ENCODE results near the gene AKAP9. TPM values are rescaled to one million over a fixed set of nuclear protein-coding genes. Genes with fewer than 3 reads are reported as not detected.
"Not testable (repeated sequence)": the region's sequence is repeated elsewhere in the genome, so short reads cannot be mapped to it uniquely, and the experiment has no call there.

The AKAP9 gene
- total RNA-seq, 1 experiment from 2014 or later, result 28.7 TPM

DNA sequence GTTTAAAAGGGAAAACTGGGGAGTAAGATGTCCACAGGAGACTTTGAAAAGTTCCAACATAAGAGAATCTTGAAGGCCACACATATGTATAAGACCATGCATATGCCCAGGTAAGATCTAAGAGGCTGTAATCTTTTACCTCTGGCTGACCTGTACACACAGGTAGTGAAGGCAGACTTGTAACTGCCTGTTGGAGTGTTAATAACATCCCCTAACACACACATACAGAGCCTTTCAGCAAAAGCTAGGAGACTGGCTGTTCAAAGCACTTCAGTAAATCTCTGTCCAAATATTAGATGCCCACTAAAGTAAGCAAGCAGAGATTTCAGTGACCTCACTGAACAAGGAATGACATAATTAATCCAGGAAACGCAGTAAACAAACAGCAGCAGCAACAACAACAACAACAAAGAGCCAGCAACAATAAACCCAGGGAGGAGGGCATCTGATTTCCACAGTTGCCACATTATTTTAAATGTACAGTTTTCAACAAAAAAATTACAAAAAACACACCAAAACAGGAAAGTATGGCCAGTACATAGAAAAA, 178.6 kb downstream of the AKAP9 start:
- peaks cover 44% of the 10 kb centered on the region for H3K36me3 ChIP-seq
- no peaks in the 10 kb centered on the region for H3K9me3 ChIP-seq (replicated peaks)
- no peaks in the 10 kb centered on the region for H3K4me1 ChIP-seq (replicated peaks)
- no peak overlapping the region for H3K27ac ChIP-seq
- no peaks in the 10 kb centered on the region for H3K27me3 ChIP-seq (replicated peaks)
- no peak for DNase-seq (ENCODE audit: low read depth in 1 of 2, low spot score in 2 of 2)
- no peak overlapping the region for H3K4me3 ChIP-seq

DNA sequence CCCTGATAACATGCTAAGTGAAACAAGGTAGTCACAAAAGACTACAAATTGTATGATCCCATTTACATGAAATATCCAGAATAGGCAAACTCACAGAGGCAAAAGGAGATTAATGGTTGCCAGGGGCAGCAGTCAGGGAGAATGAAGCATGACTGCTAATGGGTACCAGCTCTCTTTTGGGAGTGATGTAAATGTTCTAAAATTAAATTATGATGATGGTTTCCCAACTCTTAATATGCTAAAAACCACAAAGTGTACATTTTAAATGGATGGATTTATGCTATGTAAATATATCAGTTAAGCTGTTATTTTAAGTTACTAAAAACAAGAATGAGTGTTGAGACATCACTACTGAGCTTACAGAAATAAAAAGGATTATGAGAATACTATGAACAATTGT, 181.0 kb downstream of the AKAP9 start:
- no peaks in the 10 kb centered on the region for H3K4me1 ChIP-seq (replicated peaks)
- no peaks in the 10 kb centered on the region for H3K9me3 ChIP-seq (replicated peaks)
- H3K4me3 ChIP-seq, result no peak overlapping the region
- DNase-seq (ENCODE audit: low read depth in 1 of 2, low spot score in 2 of 2), result no peak
- H3K27me3 ChIP-seq (replicated peaks), result no peaks in the 10 kb centered on the region
- H3K27ac ChIP-seq, result no peak overlapping the region
- H3K36me3 ChIP-seq, result peaks cover 51% of the 10 kb centered on the region

DNA sequence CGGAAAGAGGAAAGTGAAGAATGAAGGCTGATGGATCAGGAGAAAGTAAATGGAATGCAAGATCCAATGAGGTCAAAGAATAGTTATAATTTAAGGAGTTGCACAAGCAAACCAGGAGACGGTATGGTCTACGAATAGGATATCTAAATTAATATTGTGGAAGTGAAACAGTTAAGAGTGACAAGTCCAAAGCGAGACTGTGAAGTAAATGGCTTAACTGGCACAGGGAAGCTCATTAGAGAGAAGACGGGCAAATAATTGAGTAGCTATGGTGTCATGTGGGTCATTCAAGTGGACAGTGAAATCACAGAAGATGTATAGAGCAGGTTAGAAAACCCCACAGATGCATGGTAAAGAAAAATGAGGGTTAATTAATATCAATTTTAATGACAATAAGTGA, 190.4 kb downstream of the AKAP9 start:
- no peak for DNase-seq (ENCODE audit: low read depth in 1 of 2, low spot score in 2 of 2)
- H3K27me3 ChIP-seq (replicated peaks), result no peaks in the 10 kb centered on the region
- H3K36me3 ChIP-seq, result peaks cover 49% of the 10 kb centered on the region
- 0 out of 2 replicates have a peak, but pooled peaks cover 7% of the 10 kb centered on the region for H3K4me1 ChIP-seq (replicated peaks)
- H3K4me3 ChIP-seq, result no peak overlapping the region
- H3K9me3 ChIP-seq (replicated peaks), result no peaks in the 10 kb centered on the region
- H3K27ac ChIP-seq, result no peak overlapping the region

DNA sequence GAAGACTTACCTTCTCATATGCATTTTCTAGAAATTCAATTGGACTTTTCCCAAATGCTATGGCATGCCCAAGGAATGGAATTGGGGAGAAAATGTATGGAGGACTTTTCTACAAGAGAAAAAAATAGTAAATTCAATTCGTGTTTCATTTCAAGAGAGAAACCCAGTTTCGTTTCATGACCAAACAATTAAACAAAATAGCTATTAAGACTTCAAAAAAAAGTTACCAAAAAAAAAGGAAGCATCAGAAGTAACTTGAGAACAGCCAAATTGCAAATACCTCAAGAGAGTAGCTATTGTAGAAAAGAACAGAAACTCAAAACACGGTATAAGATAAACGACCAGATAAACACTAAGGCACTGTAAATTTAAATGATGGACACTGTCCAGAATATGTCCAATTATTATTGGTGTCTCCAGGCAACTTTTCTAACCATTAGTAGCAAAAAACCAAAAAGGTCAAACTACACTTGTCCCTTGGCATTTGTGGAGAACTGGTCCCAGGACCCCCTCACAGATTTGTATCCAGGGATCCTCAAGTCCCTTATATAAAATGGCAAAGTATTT, 191.2 kb downstream of the AKAP9 start:
- Histone ChIP-seq H3K27ac (no peak overlapping the region), H3K27me3 (replicated peaks) (no peaks in the 10 kb centered on the region), H3K4me1 (replicated peaks) (0 out of 2 replicates have a peak, but pooled peaks cover 7% of the 10 kb centered on the region), H3K4me3 (no peak overlapping the region), H3K9me3 (replicated peaks) (no peaks in the 10 kb centered on the region), H3K36me3 (peaks cover 42% of the 10 kb centered on the region)
- DNase-seq (ENCODE audit: low read depth in 1 of 2, low spot score in 2 of 2), result no peak

DNA sequence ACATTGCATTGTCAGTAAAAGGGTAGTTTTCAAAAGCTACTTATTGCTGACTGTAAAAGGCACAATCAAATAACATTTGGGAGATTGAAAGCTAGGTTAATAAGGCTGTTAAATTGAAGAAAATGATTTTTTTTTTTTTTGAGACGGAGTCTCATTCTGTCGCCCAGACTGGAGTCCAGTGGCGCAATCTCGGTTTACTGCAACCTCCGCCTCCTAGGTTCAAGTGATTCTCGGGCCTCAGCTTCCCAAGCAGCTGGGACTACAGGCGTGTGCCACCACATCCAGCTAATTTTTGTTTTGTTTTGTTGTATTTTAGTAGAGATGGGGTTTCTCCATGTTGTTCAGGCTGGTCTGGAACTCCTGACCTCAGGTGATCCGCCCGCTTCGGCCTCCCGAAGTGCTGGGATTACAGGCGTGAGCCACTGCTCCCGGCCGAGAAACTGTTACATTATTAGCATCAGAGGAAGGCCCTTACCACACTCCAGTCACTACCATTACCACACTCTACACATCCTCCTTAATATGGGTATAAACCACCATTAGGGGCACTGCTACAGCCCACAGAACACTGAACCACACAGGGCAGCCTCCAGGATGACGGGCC, 192.6 kb downstream of the AKAP9 start:
- Histone ChIP-seq H3K27me3 (replicated peaks) (no peaks in the 10 kb centered on the region), H3K4me3 (peak overlapping the region; percentile 79), H3K9me3 (replicated peaks) (no peaks in the 10 kb centered on the region), H3K4me1 (replicated peaks) (0 out of 2 replicates have a peak, but pooled peaks cover 7% of the 10 kb centered on the region), H3K36me3 (peaks cover 28% of the 10 kb centered on the region), H3K27ac (peak overlapping the region; percentile 94)
- no peak for DNase-seq (ENCODE audit: low read depth in 1 of 2, low spot score in 2 of 2)

DNA sequence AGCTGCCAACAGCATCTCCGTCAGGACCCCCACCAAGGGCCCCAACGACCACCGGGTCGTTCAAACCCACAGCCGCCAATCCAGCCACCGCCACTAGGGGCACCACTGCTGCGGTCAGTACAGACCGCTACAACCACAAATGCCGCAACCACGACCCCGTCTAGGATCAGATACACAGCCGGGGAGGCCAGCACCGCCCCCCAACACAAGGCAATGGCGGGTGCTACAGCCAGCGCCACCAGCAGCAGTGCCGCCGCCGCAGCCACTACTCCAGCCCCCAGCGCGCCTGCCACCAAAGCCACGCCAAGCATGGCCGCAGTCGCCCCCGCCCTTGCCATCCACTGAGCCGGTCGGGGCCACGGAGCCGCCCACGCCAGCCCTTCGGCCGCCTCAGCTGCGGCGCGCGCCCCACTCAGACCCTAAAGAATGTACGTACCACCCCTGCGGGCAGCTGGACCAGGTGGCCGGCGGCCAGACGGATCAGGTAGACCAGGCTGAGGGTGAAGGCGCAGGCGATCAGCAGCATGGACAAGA, 193.1 kb downstream of the AKAP9 start:
- DNase-seq (ENCODE audit: low read depth in 1 of 2, low spot score in 2 of 2), result peak; percentile 69 to 86
- Histone ChIP-seq H3K27me3 (replicated peaks) (no peaks in the 10 kb centered on the region), H3K36me3 (peaks cover 23% of the 10 kb centered on the region), H3K4me1 (replicated peaks) (0 out of 2 replicates have a peak, but pooled peaks cover 7% of the 10 kb centered on the region), H3K27ac (peak overlapping the region; percentile 94), H3K9me3 (replicated peaks) (no peaks in the 10 kb centered on the region), H3K4me3 (peak overlapping the region; percentile 79)

DNA sequence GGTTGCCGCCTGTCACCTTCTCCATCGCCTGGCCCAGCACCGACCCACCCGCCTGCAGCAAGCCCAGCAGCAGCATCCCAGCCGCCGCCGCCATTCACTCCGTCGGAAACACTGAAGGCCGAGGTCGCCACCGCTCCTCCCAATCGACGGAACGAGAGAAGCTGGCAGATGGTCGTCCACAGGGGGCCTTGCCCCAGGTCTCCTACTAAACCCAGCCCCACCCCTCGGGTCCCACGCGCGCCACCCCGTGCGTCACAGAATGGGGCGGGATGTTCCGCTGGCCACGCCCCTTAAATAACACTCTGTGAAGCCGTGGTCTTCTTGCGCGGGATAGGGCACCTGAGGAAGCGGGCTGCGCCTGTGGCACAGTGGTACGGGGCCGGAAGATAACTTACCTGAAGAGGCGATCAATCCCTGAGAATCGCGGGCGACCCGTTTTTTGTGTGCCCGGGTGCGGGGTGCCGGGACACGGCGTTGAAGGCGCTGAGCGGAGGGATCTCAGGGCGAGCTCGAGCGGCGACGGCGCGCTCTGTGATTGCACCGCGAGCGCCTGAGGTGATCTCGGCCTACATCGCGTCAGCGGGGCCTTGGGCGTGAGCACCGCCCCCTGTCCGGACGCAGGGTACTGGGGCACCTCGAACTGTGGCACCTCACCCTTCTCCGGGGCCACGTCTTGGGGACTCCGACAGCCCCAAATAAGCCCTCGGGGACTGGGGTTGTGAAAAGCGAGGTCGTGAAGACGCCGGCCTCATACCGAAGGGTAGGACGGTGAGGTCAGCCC, 193.8 kb downstream of the AKAP9 start, which contains the start of gene CYP51A1:
Gene CYP51A1, minus strand, starts transcription at position 207 of the 781 bp plus-strand sequence. Its CDS starts 113 bp downstream, at position 94.
- Histone ChIP-seq H3K27me3 (replicated peaks) (no peaks in the 10 kb centered on the region), H3K4me1 (replicated peaks) (0 out of 2 replicates have a peak, but pooled peaks cover 7% of the 10 kb centered on the region), H3K4me3 (peak within 1 kb of the TSS; percentile 79), H3K36me3 (peaks cover 22% of the 10 kb centered on the region), H3K9me3 (replicated peaks) (no peaks in the 10 kb centered on the region), H3K27ac (peak within 1 kb of the TSS; percentile 94)
- peak; percentile 92 to 98 for DNase-seq (ENCODE audit: low read depth in 1 of 2, low spot score in 2 of 2)

DNA sequence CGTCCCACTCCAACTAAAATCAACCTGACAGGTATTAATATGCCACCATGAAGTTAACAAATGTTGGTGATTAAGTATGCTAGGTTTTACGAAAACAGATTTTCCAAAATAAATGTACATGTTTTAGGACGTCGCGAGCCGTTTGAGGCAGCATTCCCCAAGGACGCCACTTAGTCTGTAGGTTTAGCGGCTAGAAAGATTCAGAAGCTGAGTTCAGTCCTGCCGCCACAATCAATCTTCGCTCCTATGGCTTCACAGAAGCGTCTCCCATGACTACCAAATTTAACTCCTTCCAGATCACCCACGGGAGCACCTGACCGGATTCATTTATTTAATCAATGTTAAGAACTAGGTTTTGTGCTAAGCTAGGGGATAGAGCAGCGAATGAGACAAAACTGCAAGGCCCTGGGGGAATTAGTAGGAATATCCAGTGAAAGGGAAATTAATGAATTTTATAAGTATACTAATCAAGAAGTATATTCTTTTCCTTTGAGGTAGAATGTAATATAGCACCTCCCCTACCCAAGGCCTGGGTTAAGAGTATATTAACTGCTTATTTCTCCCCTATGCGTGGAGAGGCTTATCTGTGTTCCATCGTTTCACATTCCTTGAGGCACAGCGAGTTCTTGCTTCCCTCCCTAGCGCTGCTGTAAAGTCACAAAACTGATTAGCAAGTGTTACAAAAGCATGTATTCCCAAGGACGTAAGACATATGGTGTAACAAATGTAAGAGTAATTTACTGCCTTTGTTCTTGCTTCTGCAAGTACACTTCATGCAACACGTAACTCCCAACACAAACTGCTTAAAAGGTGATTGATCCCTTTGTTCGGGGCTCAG, 194.6 kb downstream of the AKAP9 start:
- Histone ChIP-seq H3K27ac (peak overlapping the region; percentile 94), H3K4me3 (peak overlapping the region; percentile 79), H3K4me1 (replicated peaks) (0 out of 2 replicates have a peak, but pooled peaks cover 7% of the 10 kb centered on the region), H3K36me3 (peaks cover 15% of the 10 kb centered on the region), H3K27me3 (replicated peaks) (no peaks in the 10 kb centered on the region), H3K9me3 (replicated peaks) (no peaks in the 10 kb centered on the region)
- DNase-seq (ENCODE audit: low read depth in 1 of 2, low spot score in 2 of 2), result no peak

DNA sequence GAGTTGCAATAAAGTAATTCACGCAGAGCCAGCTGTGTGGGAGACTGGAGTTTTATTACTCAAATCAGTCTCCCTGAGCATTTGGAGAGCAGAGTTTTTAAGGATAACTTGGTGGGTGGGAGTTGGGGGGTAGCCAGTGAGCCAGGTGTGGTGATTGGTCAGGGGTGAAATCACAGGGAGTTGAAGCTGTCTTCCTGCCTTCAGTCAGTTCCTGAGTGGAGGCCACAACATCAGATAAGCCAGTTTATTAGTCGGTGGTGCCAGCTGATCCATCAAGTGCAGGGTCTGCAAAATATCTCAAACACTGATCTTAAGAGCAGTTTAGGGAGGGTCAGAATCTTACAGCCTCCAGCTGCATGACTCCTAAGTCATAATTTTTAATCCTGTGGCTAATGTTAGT, 196.9 kb downstream of the AKAP9 start:
- Histone ChIP-seq H3K4me3 (no peak overlapping the region), H3K27me3 (replicated peaks) (no peaks in the 10 kb centered on the region), H3K27ac (no peak overlapping the region), H3K9me3 (replicated peaks) (no peaks in the 10 kb centered on the region), H3K36me3 (peaks cover 6% of the 10 kb centered on the region; the same call in 1 of the 2 replicates), H3K4me1 (replicated peaks) (0 out of 2 replicates have a peak, but pooled peaks cover 7% of the 10 kb centered on the region)
- no peak for DNase-seq (ENCODE audit: low read depth in 1 of 2, low spot score in 2 of 2)

DNA sequence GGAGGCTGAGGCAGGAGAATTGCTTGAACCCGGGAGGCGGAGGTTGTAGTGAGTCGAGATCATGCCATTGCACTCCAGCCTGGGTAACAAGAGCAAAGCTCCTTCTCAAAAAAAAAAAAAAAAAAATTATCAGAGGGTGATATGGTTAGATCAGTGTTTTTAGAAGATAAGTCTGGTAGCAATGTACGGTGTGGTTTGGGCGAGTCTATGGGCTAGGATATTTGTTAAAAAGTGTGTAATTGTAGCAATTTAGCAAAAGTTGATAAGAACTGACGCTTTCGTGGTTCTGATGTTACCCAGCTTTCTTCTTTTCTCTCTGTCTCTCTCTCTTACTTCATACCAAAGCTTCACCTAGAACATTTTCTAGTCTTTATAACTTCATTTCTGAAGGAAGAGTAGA, 200.5 kb downstream of the AKAP9 start:
- Histone ChIP-seq H3K4me1 (replicated peaks) (no peaks in the 10 kb centered on the region), H3K27ac (no peak overlapping the region), H3K9me3 (replicated peaks) (no peaks in the 10 kb centered on the region), H3K27me3 (replicated peaks) (no peaks in the 10 kb centered on the region), H3K4me3 (no peak overlapping the region), H3K36me3 (no peaks in the 10 kb centered on the region)
- DNase-seq (ENCODE audit: low read depth in 1 of 2, low spot score in 2 of 2), result no peak

DNA sequence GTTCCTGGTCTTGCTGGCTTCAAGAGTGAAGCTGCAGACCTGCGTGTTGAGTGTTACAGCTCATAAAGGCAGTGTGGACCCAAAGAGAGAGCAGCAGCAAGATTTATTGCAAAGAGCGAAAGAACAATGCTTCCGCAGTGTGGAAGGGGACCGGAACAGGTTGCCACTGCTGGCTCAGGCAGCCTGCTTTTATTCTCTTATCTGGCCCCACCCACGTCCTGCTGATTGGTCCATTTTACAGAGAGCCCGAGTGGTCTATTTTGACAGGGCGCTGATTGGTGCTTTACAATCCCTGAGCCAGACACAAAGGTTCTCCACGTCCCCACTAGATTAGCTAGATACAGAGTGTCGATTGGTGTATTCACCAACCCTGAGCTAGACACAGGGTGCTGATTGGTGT, 202.1 kb downstream of the AKAP9 start:
- DNase-seq (ENCODE audit: low read depth in 1 of 2, low spot score in 2 of 2); H3K4me1 ChIP-seq (replicated peaks); H3K9me3 ChIP-seq (replicated peaks); H3K27ac ChIP-seq; H3K27me3 ChIP-seq (replicated peaks); H3K36me3 ChIP-seq; H3K4me3 ChIP-seq: not testable (repeated sequence)

DNA sequence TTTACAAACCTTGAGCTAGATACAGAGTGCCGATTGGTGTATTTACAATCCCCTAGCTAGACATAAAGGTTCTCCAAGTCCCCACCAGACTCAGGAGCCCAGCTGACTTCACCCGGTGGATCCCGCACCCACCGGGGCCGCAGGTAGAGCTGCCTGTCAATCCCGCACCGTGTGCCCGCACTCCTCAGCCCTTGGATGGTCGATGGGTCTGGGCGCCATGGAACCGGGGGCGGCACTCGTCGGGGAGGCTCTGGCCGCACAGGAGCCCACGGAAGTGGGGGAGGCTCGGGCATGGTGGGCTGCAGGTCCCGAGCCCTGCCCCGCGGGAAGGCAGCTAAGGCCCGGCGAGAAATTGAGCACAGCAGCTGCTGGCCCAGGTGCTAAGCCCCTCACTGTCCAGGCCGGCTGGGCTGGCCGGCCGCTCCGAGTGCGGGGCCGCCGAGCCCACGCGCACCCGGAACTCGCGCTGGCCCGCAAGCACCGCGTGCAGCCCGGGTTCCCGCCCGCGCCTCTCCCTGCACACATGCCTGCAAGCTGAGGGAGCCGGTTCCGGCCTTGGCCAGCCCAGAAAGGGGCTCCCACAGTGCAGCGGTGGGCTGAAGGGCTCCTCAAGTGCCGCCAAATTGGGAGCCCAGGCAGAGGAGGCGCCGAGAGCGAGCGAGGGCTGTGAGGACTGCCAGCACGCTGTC, 202.7 kb downstream of the AKAP9 start:
- H3K27ac ChIP-seq; H3K36me3 ChIP-seq; H3K9me3 ChIP-seq (replicated peaks); H3K4me3 ChIP-seq; DNase-seq (ENCODE audit: low read depth in 1 of 2, low spot score in 2 of 2); H3K27me3 ChIP-seq (replicated peaks); H3K4me1 ChIP-seq (replicated peaks): not testable (repeated sequence)
